Loucy (cell line): ENCODE data around the gene FBLN2.

ENCODE experiments used
- EZH2phosphoT487 ChIP-seq: fragments of 200-600 bp; IDR thresholded peaks from 2 replicates; pipeline ENCODE4 v1.6.1; 2018; ENCODE audit warnings: antibody characterized with exemption, mild to moderate bottlenecking, moderate library complexity, borderline replicate concordance
- TF ChIP-seq, protein P1 (sequence below): fragments of 200-600 bp; sonication (generic); conservative IDR thresholded peaks from 2 replicates; pipeline ENCODE4 v1.5.1; 2014; ENCODE audit warnings: mild to moderate bottlenecking, antibody characterized with exemption, low read length

DNA sequence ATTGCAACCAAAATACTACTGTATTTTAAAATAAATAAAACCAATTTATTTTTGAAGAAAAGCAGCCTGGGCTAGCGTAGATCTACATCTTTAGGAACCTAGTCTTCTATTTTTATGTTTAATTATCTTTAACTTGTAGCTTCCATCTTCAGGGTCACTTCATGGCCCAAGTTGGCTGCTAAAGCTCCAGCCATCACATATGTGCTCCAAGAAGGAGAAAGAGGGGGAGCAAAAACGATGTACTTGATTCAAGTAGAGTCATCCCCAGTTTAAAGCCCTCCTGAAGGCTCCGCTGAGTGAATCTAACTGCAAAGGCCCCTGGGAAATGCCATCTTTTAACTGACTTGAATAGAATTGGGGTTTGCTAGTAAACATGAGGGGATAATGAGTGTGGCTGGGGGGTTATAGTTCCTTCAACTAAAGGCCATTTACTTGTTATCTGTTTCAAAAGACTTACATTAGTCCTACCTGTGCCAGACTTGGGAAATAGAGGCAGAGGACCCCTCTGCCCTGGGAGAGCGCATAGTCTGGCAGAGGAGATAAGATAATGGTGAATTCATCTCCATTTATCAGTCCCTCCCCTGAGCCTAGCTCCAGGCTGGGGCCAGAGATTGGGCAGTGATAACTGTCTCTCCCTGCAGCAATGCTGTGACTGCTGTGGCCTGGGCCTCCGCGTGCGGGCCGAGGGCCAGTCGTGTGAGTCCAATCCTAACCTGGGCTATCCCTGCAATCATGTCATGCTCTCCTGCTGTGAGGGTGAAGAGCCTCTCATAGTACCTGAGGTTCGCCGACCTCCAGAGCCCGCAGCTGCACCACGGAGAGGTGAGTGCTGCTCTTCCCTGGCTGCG lies 64.6 kb downstream of the FBLN2 start:
- TF ChIP-seq EZH2phosphoT487 = no peak
- TF ChIP-seq, protein P1, sequence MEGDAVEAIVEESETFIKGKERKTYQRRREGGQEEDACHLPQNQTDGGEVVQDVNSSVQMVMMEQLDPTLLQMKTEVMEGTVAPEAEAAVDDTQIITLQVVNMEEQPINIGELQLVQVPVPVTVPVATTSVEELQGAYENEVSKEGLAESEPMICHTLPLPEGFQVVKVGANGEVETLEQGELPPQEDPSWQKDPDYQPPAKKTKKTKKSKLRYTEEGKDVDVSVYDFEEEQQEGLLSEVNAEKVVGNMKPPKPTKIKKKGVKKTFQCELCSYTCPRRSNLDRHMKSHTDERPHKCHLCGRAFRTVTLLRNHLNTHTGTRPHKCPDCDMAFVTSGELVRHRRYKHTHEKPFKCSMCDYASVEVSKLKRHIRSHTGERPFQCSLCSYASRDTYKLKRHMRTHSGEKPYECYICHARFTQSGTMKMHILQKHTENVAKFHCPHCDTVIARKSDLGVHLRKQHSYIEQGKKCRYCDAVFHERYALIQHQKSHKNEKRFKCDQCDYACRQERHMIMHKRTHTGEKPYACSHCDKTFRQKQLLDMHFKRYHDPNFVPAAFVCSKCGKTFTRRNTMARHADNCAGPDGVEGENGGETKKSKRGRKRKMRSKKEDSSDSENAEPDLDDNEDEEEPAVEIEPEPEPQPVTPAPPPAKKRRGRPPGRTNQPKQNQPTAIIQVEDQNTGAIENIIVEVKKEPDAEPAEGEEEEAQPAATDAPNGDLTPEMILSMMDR = no peak
